Cerebellar cortex (tissue), 1 donor: ENCODE results near the gene TMEM240.
"Not testable (repeated sequence)": the region's sequence is repeated elsewhere in the genome, so short reads cannot be mapped to it uniquely, and the experiment has no call there.

Experiments
- DNase-seq: peaks from one replicate; pipeline ENCODE4 v3.0.0-alpha.2; 2015; ENCODE audit warnings: low spot score

TMEM240 gene

DNA sequence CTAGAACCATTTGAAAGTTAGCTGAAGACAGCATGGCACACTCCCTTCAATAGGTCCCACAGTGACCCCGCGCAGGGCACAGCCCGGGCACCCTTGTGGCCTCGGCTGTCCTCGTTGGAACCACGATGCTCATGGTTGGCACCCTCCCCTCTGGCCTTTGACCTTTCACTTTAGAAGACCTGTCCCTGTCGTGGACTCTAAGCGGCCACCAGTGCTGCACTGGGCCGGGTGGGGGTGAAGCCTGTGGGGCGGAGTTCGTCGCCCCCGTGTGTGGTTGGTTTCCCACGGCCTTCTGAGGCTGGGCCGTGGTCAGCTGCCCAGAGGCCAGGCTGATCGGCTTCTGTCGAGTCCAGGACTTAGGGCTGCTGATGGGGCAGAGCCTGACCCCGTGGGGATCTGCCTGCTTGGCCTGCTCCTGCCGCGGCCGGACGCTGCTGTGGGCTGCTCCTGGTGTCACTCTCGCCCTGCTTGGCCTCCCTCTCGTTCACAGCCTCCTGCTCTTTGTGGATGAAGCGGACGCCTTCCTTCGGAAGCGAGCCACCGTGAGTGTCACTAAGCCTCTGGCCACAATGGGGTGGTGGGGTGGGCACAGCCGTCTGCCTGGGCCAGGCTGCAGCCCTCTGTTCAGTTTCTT is 15.6 kb downstream of the TMEM240 start:
- DNase-seq, result not testable (repeated sequence)

DNA sequence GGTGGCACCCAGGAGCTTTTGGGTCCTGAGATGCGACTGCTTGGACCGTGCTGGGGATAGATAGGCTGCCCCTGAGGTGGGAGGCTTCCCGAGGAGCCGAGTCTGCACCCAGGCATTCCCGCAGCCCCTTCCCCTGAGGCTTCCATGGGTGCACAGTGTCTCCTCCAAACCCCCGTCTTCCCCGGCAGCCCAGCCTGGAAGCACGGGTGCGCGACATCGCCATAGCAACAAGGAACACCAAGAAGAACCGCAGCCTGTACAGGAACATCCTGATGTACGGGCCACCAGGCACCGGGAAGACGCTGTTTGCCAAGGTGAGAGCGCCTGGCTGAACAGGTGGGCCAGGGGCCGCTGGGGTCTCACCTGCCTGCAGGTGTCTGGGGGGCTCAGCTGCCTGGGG is 16.8 kb downstream of the TMEM240 start:
- DNase-seq, result not testable (repeated sequence)

DNA sequence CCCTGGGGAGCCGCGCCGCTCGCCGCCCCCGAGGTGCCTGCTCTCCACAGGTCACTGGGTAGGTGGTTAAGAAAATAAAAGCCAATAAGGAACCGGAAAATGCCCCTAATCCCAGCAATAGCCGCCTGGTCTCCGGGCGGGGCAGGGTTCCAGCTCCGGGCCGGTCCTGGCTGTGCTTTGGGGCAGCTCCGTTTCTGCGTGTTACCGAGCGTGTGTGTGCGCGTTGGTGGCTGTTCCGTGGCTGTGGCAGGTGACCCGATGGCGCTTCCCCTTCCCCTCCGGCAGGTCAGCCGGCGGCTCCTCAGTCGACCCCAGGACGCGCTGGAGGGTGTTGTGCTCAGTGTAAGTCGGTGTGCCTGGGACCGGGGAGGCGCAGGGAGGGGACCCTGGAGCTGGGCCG is 17.2 kb downstream of the TMEM240 start:
- DNase-seq, result not testable (repeated sequence)

DNA sequence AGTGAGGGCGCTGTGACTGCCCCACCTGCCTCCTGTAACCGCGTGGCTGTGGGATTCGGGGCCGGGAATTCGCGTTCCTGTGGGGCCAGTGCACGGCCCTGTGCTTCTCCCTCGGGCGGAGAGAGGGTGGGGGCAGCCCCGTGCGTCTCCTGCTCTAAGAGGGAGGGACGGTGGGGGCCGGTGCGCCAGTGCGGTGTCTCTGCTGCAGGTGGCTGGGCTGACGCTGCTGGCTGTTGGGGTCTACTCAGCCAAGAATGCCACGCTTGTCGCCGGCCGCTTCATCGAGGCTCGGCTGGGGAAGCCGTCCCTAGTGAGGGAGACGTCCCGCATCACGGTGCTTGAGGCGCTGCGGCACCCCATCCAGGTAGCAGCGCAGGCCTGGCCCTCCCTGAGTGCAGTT is 17.9 kb downstream of the TMEM240 start:
- DNase-seq, result not testable (repeated sequence)

GRCh38 chr1:1521331-1521730 is 19.1 kb downstream of the TMEM240 start:
- DNase-seq, result no peak

DNA sequence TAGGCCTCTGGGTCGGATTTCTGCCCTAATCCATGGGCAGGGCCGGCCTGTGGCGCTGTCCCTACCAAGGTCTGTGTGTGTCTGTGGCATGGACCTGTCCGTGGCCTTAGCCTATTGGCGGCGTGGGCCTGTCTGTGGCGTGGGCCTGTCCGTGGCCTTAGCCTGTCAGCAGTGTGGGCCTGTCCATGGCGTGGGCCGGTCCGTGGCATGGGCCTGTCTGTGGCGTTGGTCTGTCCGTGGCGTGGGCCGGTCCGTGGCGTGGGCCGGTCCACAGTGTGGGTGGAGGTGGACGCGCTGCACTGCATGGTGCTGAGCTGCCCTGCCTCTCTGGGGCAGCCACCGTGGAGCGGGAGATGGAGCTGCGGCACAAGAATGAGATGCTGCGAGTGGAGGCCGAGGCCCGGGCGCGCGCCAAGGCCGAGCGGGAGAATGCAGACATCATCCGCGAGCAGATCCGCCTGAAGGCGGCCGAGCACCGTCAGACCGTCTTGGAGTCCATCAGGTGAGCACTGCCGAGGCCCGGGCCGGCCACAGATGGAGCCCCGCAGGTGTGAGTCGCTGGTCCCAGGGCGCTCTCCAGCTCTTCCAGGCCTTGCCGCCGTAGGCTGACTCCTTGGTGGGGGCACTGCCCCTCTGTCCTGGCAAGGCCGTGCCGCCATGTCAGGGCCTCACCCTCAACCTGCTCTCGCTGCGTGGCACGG is 20.5 kb downstream of the TMEM240 start:
- DNase-seq, result not testable (repeated sequence)

DNA sequence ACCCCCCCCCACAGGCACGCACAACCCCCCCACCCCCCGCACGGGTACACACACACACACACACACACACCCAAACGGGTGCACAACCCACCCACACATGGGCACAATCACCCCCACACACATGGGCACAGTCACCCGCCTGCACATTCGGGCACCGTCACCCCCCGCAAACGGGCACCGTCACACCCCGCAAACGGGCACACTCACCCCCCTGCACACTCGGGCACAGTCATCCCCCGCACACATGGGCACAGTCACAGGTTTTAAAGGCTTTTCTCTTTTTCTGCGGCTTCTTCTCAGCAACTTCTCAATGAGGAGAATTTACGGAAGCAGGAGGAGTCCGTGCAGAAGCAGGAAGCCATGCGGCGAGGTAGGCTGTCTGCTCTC is 21.8 kb downstream of the TMEM240 start:
- DNase-seq, result not testable (repeated sequence)

DNA sequence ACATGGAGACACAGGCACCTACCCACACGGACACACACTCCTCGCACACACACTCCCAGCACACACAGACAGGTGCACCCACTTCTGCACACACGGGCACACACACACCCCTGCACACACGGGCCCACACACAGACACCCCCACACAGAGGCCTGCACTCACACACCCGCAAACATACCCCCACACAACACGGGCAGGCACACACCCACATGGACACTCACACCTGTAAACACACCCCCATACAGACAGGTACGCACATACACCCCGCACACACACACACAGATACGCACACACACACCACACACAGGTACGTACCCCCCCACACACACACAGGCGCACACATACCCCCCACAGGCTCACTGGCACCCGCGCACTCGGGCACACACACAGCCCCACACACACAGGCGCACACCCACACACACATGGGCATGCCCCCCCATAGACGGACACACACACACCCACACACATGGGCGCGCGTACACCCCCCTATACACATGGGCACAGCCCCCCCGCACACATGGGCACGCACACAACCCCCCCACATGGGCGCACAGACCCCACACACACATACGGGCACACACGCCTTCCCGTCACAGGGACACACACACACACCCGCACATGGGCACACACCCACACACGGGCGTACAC is 22.3 kb downstream of the TMEM240 start:
- no peak for DNase-seq

GRCh38 chr1:1516923-1517322 is 23.5 kb downstream of the TMEM240 start:
- DNase-seq, result not testable (repeated sequence)

DNA sequence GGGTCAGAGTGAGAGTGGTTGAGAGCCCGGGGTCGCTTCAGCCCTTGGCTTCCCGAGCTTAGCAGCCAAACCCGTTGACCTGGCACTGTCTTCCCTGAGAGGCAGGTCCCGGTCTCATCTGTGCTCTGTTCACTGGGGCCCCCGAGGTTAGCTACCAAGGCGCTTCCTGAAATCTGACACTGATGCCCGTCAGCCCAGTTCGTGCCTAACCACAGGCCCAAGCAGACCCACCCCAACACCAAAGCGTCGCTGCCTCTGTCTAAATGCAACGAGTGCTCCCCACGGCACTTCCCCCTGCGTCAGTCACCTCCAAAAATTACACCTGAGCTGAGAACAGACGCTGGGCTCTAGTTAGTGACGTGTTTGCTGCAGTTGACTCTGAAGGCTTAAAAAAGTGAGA is 26.0 kb downstream of the TMEM240 start:
- not testable (repeated sequence) for DNase-seq

DNA sequence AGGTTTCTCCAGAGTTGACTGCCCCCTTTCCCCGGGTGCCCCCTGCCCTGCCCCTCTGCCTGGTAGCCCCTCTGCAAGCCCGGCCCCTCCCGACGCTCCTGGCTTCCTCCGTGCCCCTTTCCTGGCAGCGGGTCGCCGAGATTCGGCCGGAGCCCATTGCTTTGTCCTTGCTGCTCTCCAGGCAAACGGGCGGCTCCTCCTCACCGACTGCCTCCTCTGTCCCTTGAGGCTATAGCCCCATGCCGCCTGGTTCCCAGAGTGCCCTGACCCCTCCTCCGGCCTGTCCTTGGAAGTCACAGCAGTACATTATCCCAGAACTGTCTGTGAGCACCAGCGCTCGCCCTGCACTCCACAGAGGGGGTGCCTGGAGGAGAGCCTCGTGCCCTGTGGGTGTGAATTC is 26.7 kb downstream of the TMEM240 start:
- DNase-seq, result not testable (repeated sequence)

- not testable (repeated sequence) for DNase-seq
Observed at GRCh38 chr1:1512425-1512824, 28.0 kb downstream of the TMEM240 start.

GRCh38 chr1:1511533-1512285 is 28.7 kb downstream of the TMEM240 start, which contains the start of gene ATAD3A:
ATAD3A (plus strand) TSS chr1:1512162; CDS start chr1:1512269, 107 bp downstream.
- DNase-seq, result peak; percentile 97

DNA sequence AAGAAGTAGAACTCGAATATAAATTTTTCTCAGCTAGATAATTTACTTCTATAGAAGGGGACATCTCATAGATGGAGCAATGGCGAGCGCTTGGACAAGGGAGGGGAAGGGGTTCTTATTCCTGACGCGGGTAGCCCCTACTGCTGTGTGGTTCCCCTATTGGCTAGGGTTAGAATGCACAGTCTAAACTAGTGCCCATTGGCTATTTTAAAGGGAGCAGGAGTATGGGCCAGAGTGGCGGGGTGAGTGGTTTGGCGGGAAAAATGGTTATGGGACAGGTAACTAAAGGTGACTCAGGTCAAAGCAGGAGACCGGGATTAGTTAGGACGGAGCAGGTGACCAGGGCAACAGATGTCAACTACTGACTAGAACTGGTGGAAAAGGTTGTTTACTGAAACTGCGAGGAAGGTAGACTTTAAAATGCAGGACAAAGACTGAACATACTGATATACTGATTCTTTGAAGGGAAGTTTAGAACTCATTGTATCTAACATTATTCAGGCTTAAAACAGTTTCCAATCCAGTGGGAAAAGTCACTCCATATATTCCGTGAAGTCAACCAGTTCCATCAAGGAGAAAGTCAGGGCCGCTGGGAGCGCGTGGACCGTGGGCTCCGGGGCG is 29.4 kb downstream of the TMEM240 start:
- peak; percentile 20 for DNase-seq

GRCh38 chr1:1509465-1509850 is 31.0 kb downstream of the TMEM240 start:
- not testable (repeated sequence) for DNase-seq

GRCh38 chr1:1508775-1509464 is 31.5 kb downstream of the TMEM240 start:
- DNase-seq, result not testable (repeated sequence)

GRCh38 chr1:1507305-1507704 is 33.1 kb downstream of the TMEM240 start:
- no peak for DNase-seq

GRCh38 chr1:1505801-1506200 is 34.6 kb downstream of the TMEM240 start:
- DNase-seq, result not testable (repeated sequence)

DNA sequence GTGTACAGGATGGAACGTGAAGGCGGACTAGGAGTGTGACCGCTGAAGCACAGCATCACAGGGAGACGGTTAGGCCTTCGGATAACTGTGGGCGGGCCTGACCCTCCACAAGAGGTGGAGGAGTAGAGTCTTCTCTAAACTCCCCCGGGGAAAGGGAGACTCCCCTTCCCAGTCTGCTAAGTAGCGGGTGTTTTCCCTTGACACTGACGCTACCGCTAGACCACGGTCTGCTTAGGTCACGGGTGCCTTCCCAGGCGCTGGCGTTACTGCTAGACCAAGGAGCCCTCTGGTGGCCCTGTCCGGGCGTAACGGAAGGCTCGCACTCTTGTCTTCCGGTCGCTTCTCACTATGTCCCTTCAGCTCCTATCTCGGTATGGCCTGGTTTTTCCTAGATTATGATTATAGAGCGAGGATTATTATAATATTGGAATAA is 35.0 kb downstream of the TMEM240 start:
- peak; percentile 53 for DNase-seq

- peak; percentile 84 for DNase-seq
Observed at GRCh38 chr1:1504777-1505365, 35.6 kb downstream of the TMEM240 start.
